Spleen (tissue), 3 donors: ENCODE measurements around the gene GLS.

Experiments
- POLR2A ChIP-seq, 3 donors: fragments of 450-650 bp; IDR thresholded peaks; one replicate each; pipeline ENCODE4 v1.5.1; 2017; ENCODE audit warnings: antibody characterized with exemption in 3 of 3, mild to moderate bottlenecking in 1 of 3
- POLR2AphosphoS5 ChIP-seq, 3 donors: sonication (generic); formaldehyde crosslinking; IDR thresholded peaks; one replicate each; pipeline ENCODE4 v1.5.1; 2017; ENCODE audit warnings: antibody characterized with exemption in 3 of 3

DNA sequence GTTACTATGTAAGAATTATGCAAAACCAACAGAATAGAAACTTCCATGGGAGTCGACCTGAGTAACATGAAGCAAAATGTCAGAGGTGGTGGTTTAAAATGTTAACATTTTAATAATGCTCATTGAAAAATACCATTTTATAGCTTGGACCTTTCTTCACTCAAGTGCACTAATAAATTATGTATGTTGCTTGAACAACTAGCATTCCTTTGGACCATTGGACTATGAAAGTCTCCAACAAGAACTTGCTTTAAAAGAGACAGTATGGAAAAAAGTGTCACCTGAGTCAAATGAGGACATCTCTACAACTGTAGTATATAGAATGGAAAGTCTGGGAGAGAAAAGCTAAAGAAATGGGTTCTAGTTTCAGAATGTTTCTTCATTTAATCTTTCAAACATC, 51.9 kb downstream of the GLS start:
- no peak for TF ChIP-seq POLR2AphosphoS5 (IDR thresholded peaks at IDR 0.05)
- TF ChIP-seq POLR2A (IDR thresholded peaks at IDR 0.05) = no peak
